ENCODE results near the gene BABAM2.
"Not testable (repeated sequence)": the region's sequence is repeated elsewhere in the genome, so short reads cannot be mapped to it uniquely, and the experiment has no call there.

DNA sequence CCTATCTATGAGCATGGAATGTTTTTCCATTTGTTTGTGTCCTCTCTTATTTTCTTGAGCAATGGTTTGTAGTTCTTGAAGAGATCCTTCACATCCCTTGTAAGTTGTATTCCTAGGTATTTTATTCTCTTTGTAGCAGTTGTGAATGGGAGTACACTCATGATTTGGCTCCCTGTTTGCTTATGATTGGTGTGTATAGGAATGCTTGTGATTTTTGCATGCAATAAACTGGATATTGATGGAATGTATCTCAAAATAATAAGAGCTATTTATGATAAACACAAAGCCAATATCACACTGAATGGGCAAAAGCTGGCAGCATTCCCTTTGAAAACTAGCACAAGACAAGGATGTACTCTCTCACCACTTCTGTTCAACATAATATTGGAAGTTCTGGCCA is 223.2 kb downstream of the BABAM2 start:
- TF ChIP-seq CTCF (IDR thresholded peaks at IDR 0.05; ENCODE audit: low read length); EZH2 (optimal IDR thresholded peaks at IDR 0.05; ENCODE audit: low read depth, low read length): not testable (repeated sequence)
